ENCODE data around the gene COL16A1.

DNA sequence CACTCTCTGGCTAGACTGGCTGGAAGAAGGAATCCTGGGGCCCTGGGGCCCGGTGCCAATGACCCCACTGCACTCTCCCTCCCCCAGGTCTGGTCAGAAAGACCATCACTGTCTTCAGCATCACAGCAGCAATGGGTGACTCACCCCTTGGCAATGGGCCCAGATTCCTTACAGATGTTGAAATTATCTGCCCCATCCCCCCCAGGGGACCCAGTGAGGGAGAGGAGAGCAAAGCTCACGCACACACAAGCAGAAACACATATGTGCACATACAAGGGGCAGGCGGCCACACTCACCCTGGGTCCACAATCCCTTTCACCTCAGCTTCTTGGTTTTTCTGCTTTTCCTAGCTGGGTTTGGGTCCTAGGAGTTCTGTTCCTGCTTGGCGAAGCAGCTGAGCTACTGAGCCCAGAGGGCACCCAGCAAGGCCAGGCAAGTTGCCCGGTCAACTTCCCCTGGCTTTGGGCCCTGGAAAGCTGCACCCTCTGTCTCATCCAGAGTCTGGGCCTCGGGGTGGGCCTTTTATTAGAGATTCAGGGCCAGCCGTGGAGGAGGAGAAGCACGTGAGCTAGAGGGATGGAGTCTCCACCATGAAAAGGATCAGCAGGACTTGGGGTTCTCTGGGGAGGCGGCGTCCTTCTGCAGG is 2.6 kb downstream of the COL16A1 start:
- TF ChIP-seq TMF1 (CRISPR knock-in tag; IDR thresholded peaks at IDR 0.05; ENCODE audit: low read depth) (no peak), CBFB (CRISPR knock-in tag; IDR thresholded peaks at IDR 0.05) (peak; percentile 52; the same call in 1 of the 2 replicates), ZNF431 (CRISPR knock-in tag; IDR thresholded peaks at IDR 0.05; ENCODE audit: borderline replicate concordance, low read depth) (peak; percentile 55; the same call in 1 of the 2 replicates), POLR2A (IDR thresholded peaks at IDR 0.05; ENCODE audit: insufficient read depth in 1 of 2, low read depth in 2 of 2, low read length in 2 of 2) (no peak; a peak in 1 of 4 replicates), ZNF232 (CRISPR knock-in tag; IDR thresholded peaks at IDR 0.05; ENCODE audit: borderline replicate concordance) (no peak), RAD21 (CRISPR knock-in tag; IDR thresholded peaks at IDR 0.05) (0 out of 2 replicates have a peak, but pooled peaks have one; percentile 10)
- TF ChIP-seq, protein P1, sequence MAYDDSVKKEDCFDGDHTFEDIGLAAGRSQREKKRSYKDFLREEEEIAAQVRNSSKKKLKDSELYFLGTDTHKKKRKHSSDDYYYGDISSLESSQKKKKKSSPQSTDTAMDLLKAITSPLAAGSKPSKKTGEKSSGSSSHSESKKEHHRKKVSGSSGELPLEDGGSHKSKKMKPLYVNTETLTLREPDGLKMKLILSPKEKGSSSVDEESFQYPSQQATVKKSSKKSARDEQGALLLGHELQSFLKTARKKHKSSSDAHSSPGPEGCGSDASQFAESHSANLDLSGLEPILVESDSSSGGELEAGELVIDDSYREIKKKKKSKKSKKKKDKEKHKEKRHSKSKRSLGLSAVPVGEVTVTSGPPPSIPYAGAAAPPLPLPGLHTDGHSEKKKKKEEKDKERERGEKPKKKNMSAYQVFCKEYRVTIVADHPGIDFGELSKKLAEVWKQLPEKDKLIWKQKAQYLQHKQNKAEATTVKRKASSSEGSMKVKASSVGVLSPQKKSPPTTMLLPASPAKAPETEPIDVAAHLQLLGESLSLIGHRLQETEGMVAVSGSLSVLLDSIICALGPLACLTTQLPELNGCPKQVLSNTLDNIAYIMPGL (CRISPR knock-in tag; IDR thresholded peaks at IDR 0.05; ENCODE audit: borderline replicate concordance in 1 of 2, low read depth in 1 of 2): peak in 1 of 2 experiments; percentile 39; a peak in 1 of 4 replicates
- TF ChIP-seq, protein P2, sequence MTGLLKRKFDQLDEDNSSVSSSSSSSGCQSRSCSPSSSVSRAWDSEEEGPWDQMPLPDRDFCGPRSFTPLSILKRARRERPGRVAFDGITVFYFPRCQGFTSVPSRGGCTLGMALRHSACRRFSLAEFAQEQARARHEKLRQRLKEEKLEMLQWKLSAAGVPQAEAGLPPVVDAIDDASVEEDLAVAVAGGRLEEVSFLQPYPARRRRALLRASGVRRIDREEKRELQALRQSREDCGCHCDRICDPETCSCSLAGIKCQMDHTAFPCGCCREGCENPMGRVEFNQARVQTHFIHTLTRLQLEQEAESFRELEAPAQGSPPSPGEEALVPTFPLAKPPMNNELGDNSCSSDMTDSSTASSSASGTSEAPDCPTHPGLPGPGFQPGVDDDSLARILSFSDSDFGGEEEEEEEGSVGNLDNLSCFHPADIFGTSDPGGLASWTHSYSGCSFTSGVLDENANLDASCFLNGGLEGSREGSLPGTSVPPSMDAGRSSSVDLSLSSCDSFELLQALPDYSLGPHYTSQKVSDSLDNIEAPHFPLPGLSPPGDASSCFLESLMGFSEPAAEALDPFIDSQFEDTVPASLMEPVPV (CRISPR knock-in tag; IDR thresholded peaks at IDR 0.05): no peak
